Activated CD4-positive, alpha-beta memory T cell treated with anti-CD3 and anti-CD28 coated beads for 36 hours (primary cell): ENCODE measurements around the gene BAHD1. TPM values are rescaled to one million over a fixed set of nuclear protein-coding genes. Genes with fewer than 3 reads are reported as not detected.

Experiments
- CTCF ChIA-PET: fragments of 350-600 bp; sonication (Branson Sonifier 250); formaldehyde crosslinking; loops from one replicate; lab custom pipeline; 2021; ENCODE audit warnings: antibody characterized with exemption, inconsistent platforms; lab: Charles Lee
- POLR2A ChIA-PET: fragments of 350-600 bp; sonication (Branson Sonifier 250); formaldehyde crosslinking; loops from one replicate; lab custom pipeline; 2021; ENCODE audit warnings: antibody characterized with exemption; lab: Charles Lee
- DNase-seq: peaks from one replicate; pipeline ENCODE4 v3.0.0-alpha.2; 2020
- H3K27ac Mint-ChIP-seq: one replicate; pipeline ENCODE4 v1.8.0; 2021; ENCODE audit warnings: mixed read lengths
- H3K27me3 Mint-ChIP-seq: one replicate; pipeline ENCODE4 v1.8.0; 2021; ENCODE audit warnings: mixed read lengths
- H3K36me3 Mint-ChIP-seq: one replicate; pipeline ENCODE4 v1.8.0; 2021; ENCODE audit warnings: mixed read lengths
- H3K4me1 Mint-ChIP-seq: one replicate; pipeline ENCODE4 v1.8.0; 2021; ENCODE audit warnings: low read depth, mixed read lengths
- H3K4me3 Mint-ChIP-seq: one replicate; pipeline ENCODE4 v1.8.0; 2021; ENCODE audit warnings: mild to moderate bottlenecking, mixed read lengths
- H3K9me3 Mint-ChIP-seq: one replicate; pipeline ENCODE4 v1.8.0; 2021; ENCODE audit warnings: mixed read lengths
- intact Hi-C: fragments of 100-400 bp; cut with micrococcal nuclease; formaldehyde crosslinking; loops from one replicate; pipeline ENCODE4 v1.15.1; 2023
- total RNA-seq, 2 experiments: library from RNA; stranded (reverse); gene quantifications; one replicate each; pipeline ENCODE4 v1.2.3, GENCODE V29; 2021

BAHD1 gene
- total RNA-seq: 10 to 100 TPM; 18.8 to 19.5 TPM

DNA sequence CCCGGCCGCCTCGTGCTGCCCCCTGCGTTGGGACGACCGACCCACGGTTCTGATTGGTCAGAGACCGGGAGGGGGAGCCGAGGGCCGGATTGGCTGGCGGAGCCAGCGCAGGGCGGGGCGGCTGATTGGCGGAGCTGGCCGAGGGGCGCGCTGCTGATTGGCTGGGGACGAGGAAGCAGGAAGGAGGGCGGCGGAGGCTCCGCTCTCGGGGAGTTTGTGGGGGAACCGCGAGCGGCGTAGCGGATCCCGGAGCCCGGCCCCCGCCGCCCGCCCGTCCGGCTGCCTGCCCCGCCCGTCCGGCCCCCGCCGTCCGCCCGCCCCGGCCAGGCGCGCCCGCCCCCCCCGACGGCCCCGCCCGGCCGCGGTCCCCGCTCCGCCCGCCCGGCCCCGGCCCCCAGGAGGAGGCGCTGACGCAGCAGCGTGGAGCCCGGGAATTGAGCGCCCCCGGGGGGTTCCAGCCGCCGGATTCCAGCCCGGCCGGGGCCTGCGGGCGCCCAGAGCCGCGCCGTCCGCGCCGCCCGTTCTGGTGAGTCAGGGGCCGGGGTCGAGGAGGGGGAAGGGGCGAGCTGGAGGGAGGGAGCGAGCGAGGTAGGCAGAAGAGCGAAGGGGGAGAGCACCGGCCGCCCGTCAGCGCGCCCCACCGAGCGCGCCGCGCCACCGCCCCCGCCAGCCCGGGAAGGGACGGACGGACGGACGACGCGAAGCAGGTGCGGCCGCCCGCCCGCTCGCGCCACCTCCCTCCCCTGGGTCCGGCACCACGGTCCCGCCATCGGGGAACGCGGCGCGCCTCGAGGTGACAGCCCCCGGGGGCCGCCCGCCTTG, at the start of gene BAHD1:
Gene BAHD1, plus strand, starts transcription at position 211 of the 822 bp plus-strand sequence. CDS start 17,512 bp downstream, outside the sequence.
- H3K9me3 Mint-ChIP-seq: no peaks in the 10 kb centered on the region
- H3K27me3 Mint-ChIP-seq: peaks cover 24% of the 10 kb centered on the region
- peaks cover 59% of the 10 kb centered on the region for H3K4me1 Mint-ChIP-seq
- DNase-seq: peak; percentile 97
- H3K4me3 Mint-ChIP-seq: peak within 1 kb of the TSS; percentile 87
- ChIA-PET CTCF (interaction anchor here (0.6 to 3.1 kb wide), 10 partner anchors 10 to 514 kb away, joined by 3 to 10 read pairs (median 5); no protein-coding TSS in a partner anchor), POLR2A (interaction anchor here (0.8 to 1.3 kb wide), 2 partner anchors 129 to 133 kb away, joined by 3 read pairs; partner anchors contain the start of gene PLCB2)
- H3K27ac Mint-ChIP-seq: peak within 1 kb of the TSS; percentile 55
- intact Hi-C loops: loop anchor here (2.0 to 5.0 kb wide), 2 partner anchors 36 to 51 kb away; partner anchors contain the start of gene IVD
- H3K36me3 Mint-ChIP-seq: no peaks in the 10 kb centered on the region

DNA sequence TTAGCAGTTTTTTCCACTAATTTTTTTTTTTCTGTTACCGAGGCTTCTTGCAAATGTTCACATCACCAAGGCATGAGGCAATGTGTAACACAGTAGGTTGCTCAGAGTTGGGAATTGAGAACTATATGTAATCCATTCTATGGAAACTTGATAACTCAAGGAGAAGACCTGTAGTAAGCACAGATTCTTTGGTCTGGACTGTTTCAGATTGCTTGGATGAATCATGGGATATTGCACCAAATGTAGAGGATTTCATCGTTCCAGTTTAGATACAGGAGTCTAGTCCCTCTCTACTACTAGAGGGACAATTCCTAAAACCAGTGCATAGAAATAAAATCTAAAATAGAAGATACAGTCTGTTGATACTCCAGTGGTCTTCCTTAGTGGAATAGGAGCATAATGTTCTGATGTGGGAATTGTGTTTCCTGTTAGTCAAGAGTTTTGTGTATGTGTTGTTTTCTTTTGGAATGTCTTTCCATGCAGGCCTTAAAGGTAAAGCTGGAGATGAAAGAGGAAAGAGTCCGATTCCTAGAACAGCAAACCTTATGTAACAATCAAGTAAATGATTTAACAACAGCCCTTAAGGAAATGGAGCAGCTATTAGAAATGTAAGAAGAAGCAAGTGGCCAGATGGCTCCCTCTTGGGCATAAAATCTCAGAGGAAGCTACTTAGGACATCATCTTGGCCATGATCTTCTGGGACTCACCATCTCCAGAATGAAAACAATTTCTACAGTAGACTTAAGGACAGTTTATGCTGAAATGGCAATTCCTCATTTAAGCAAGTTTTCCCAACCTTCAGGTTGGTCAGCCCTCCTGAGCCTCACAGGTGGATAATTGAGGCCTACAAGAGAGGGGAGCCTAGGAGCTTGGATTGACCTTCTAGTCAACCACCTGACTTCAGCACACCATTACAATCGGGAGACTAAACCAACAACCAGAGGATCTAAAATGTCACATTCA, 47.5 kb upstream of the BAHD1 start:
- intact Hi-C loops: no loop called here
- Mint-ChIP-seq H3K9me3 (no peaks in the 10 kb centered on the region), H3K27me3 (no peaks in the 10 kb centered on the region), H3K4me1 (peaks cover 8% of the 10 kb centered on the region), H3K27ac (no peak overlapping the region), H3K36me3 (peaks cover 39% of the 10 kb centered on the region), H3K4me3 (no peak overlapping the region)
- no peak for DNase-seq
- ChIA-PET CTCF (interaction anchor here (0.9 kb wide), 1 partner anchor 29 kb away, joined by 3 read pairs; no protein-coding TSS in a partner anchor), POLR2A (no interaction called here)

DNA sequence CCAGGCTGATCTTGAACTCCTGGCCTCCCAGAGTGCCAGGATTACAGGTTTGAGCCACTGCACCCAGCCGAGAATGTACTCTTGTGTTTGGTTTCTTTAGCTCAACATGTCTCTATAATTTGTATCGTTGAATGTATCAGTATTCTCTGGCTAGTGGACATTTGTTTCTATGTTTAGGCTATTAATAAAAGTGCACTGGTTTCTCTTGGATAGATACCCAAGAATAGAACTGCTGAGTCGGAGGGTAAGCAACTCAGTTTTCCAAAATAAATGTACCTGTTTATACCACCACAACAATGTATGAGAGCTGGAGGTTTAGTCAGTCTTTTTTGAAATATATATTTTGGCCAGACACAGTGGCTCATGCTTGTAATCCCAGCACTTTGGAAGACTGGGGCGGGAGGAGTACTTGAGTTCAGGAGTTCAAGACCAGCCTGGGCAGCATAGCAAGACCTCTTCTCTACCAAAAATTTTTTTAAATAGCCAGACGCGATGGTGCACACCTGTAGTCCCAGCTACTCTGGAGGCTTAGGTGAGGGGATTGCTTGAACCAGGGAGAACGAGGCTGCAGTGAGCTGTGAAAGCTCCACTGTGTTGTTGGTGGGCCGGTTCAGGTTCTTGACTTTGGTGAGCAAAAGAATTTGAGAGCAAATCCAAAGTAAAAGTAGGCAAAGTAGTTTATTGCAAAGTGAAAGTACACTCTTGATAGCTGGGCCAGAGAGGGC, 42.9 kb upstream of the BAHD1 start:
- Mint-ChIP-seq H3K4me1 (peaks cover 22% of the 10 kb centered on the region), H3K27me3 (no peaks in the 10 kb centered on the region), H3K27ac (no peak overlapping the region), H3K36me3 (peaks cover 13% of the 10 kb centered on the region), H3K9me3 (no peaks in the 10 kb centered on the region), H3K4me3 (no peak overlapping the region)
- ChIA-PET CTCF (interaction anchor here (1.0 to 2.6 kb wide), 9 partner anchors 8 to 119 kb away, joined by 3 to 8 read pairs (median 4); no protein-coding TSS in a partner anchor), POLR2A (interaction anchor here (0.8 to 1.2 kb wide), 3 partner anchors 11 to 15 kb away, joined by 3 to 4 read pairs (median 3); partner anchors contain the start of gene KNSTRN)
- DNase-seq: no peak
- intact Hi-C loops: loop anchor here (1.0 to 2.0 kb wide), 2 partner anchors 15 to 30 kb away; partner anchors contain the start of gene KNSTRN

GRCh38 chr15:40398413-40398873, 42.3 kb upstream of the BAHD1 start:
- Mint-ChIP-seq H3K9me3 (no peaks in the 10 kb centered on the region), H3K36me3 (peaks cover 10% of the 10 kb centered on the region), H3K4me3 (no peak overlapping the region), H3K4me1 (peaks cover 24% of the 10 kb centered on the region), H3K27ac (no peak overlapping the region), H3K27me3 (no peaks in the 10 kb centered on the region)
- peak; percentile 55 for DNase-seq
- ChIA-PET CTCF (interaction anchor here (1.0 to 2.6 kb wide), 10 partner anchors 9 to 119 kb away, joined by 3 to 8 read pairs (median 4); no protein-coding TSS in a partner anchor), POLR2A (interaction anchor here (0.8 to 1.2 kb wide), 3 partner anchors 11 to 16 kb away, joined by 3 to 4 read pairs (median 3); partner anchors contain the start of gene KNSTRN)
- intact Hi-C loops: loop anchor here (1.0 to 2.0 kb wide), 2 partner anchors 16 to 30 kb away; partner anchors contain the start of gene KNSTRN

- no peaks in the 10 kb centered on the region for H3K9me3 Mint-ChIP-seq
- H3K27ac Mint-ChIP-seq: no peak overlapping the region
- H3K4me1 Mint-ChIP-seq: peaks cover 29% of the 10 kb centered on the region
- CTCF ChIA-PET: interaction anchor here (1.2 to 2.6 kb wide), 3 partner anchors 22 to 92 kb away, joined by 4 to 8 read pairs (median 4); no protein-coding TSS in a partner anchor
- H3K36me3 Mint-ChIP-seq: peaks cover 6% of the 10 kb centered on the region
- H3K27me3 Mint-ChIP-seq: no peaks in the 10 kb centered on the region
- no peak for DNase-seq
- POLR2A ChIA-PET: interaction anchor here (1.2 kb wide), 1 partner anchor 12 kb away, joined by 4 read pairs; no protein-coding TSS in a partner anchor
- intact Hi-C loops: loop anchor here (2.0 kb wide), 1 partner anchor 17 kb away; the partner anchor contains the start of gene KNSTRN
- no peak overlapping the region for H3K4me3 Mint-ChIP-seq
Observed at GRCh38 chr15:40399370-40399769, 41.4 kb upstream of the BAHD1 start.

- POLR2A ChIA-PET: interaction anchor here (1.0 to 1.8 kb wide), 6 partner anchors 11 to 98 kb away, joined by 3 to 6 read pairs (median 4); partner anchors contain the start of genes KNSTRN and PLCB2
- Mint-ChIP-seq H3K27ac (peak within 1 kb of the TSS; percentile 65), H3K4me1 (peaks cover 49% of the 10 kb centered on the region), H3K4me3 (peak within 1 kb of the TSS; percentile 69), H3K36me3 (peaks cover 15% of the 10 kb centered on the region), H3K9me3 (no peaks in the 10 kb centered on the region), H3K27me3 (no peaks in the 10 kb centered on the region)
- CTCF ChIA-PET: interaction anchor here (0.9 to 3.4 kb wide), 8 partner anchors 16 to 131 kb away, joined by 3 to 15 read pairs (median 4); partner anchors contain the start of gene PLCB2
- peak; percentile 95 for DNase-seq
- intact Hi-C loops: loop anchor here (1.0 to 10.0 kb wide), 4 partner anchors 23 to 289 kb away; partner anchors contain the start of genes BAHD1, KNSTRN and RAD51
Observed at GRCh38 chr15:40405501-40406381, 35.0 kb upstream of the BAHD1 start, which contains the start of gene IVD. Gene IVD, plus strand, starts transcription at chr15:40405795. Its CDS starts 33 bp downstream, at chr15:40405828.

GRCh38 chr15:40407330-40407990, 33.3 kb upstream of the BAHD1 start:
- peak overlapping the region; percentile 29 for H3K4me3 Mint-ChIP-seq
- no peak for DNase-seq
- ChIA-PET POLR2A (interaction anchor here (1.8 kb wide), 1 partner anchor 25 kb away, joined by 4 read pairs; the partner anchor contains the start of gene KNSTRN), CTCF (interaction anchor here (0.6 to 3.4 kb wide), 6 partner anchors 15 to 99 kb away, joined by 3 to 15 read pairs (median 9); partner anchors contain the start of gene PLCB2)
- intact Hi-C loops: loop anchor here (10.0 kb wide), 1 partner anchor 287 kb away; the partner anchor contains the start of gene RAD51
- peaks cover 49% of the 10 kb centered on the region for H3K4me1 Mint-ChIP-seq
- no peaks in the 10 kb centered on the region for H3K9me3 Mint-ChIP-seq
- no peaks in the 10 kb centered on the region for H3K27me3 Mint-ChIP-seq
- H3K36me3 Mint-ChIP-seq: peaks cover 31% of the 10 kb centered on the region
- peak overlapping the region; percentile 40 for H3K27ac Mint-ChIP-seq

- ChIA-PET POLR2A (interaction anchor here (0.7 to 0.9 kb wide), 2 partner anchors 9 to 87 kb away, joined by 3 read pairs; no protein-coding TSS in a partner anchor), CTCF (no interaction called here)
- peaks cover 39% of the 10 kb centered on the region for H3K36me3 Mint-ChIP-seq
- peaks cover 42% of the 10 kb centered on the region for H3K4me1 Mint-ChIP-seq
- no peaks in the 10 kb centered on the region for H3K27me3 Mint-ChIP-seq
- no peak overlapping the region for H3K4me3 Mint-ChIP-seq
- intact Hi-C loops: loop anchor here (10.0 kb wide), 1 partner anchor 285 kb away; the partner anchor contains the start of gene RAD51
- DNase-seq: no peak
- H3K27ac Mint-ChIP-seq: no peak overlapping the region
- no peaks in the 10 kb centered on the region for H3K9me3 Mint-ChIP-seq
Observed at GRCh38 chr15:40409366-40409765, 31.4 kb upstream of the BAHD1 start.

DNA sequence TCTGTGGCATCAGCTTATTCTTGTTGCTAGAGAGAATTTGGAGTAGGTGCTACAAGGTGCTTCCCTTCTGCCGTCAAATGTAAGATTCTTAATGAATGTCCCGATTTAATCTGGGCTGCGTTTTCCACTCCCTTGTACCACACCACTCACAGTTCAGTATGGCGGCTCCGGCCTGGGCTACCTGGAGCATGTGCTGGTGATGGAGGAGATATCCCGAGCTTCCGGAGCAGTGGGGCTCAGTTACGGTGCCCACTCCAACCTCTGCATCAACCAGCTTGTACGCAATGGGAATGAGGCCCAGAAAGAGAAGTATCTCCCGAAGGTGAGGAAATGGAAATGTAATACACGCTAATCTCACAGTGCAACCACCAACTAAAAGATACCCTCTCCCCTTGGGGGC, 30.3 kb upstream of the BAHD1 start:
- no peaks in the 10 kb centered on the region for H3K9me3 Mint-ChIP-seq
- DNase-seq: no peak
- H3K4me3 Mint-ChIP-seq: no peak overlapping the region
- CTCF ChIA-PET: interaction anchor here (0.6 to 1.3 kb wide), 2 partner anchors 73 to 1719 kb away, joined by 3 to 4 read pairs; no protein-coding TSS in a partner anchor
- intact Hi-C loops: no loop called here
- H3K4me1 Mint-ChIP-seq: peaks cover 31% of the 10 kb centered on the region
- H3K36me3 Mint-ChIP-seq: peaks cover 44% of the 10 kb centered on the region
- POLR2A ChIA-PET: interaction anchor here (0.6 to 1.1 kb wide), 2 partner anchors 12 to 47 kb away, joined by 3 read pairs; no protein-coding TSS in a partner anchor
- H3K27ac Mint-ChIP-seq: no peak overlapping the region
- H3K27me3 Mint-ChIP-seq: no peaks in the 10 kb centered on the region
